ENCODE results near the gene GTF3A.

Gene GTF3A

DNA sequence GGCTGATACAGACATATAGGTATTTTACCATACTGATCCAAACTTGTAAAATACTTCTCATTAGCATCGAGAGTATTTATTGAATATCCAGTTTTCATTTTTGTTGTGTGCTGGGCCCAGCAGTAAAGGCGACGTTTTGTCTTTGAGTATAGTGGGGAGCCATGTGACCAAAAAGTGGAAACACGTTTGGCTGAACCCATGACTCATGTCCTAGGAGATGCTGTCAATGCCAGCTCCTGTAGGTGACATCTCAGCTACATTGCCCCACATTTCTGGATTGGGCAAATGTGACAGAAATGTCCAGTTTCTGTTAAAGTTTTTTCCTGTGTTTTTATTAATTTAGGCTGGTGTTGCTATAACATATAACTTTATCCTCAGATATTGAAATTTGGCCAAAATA, 26.1 kb upstream of the GTF3A start:
- TF ChIP-seq POLR2AphosphoS5 (IDR thresholded peaks at IDR 0.05; ENCODE audit: low read depth, low read length) = no peak
- no peak for TF ChIP-seq FOXP2 (optimal IDR thresholded peaks at IDR 0.05; ENCODE audit: borderline replicate concordance, extremely low read depth, extremely low read length, insufficient read depth)
- TF ChIP-seq TAF1 (IDR thresholded peaks at IDR 0.05; ENCODE audit: borderline replicate concordance, insufficient read depth, low read length) = no peak
- TF ChIP-seq REST (IDR thresholded peaks at IDR 0.05; ENCODE audit: insufficient read depth in 1 of 2, low read depth in 2 of 2, low read length in 2 of 2) = no peak
- TF ChIP-seq SIN3A (IDR thresholded peaks at IDR 0.05; ENCODE audit: borderline replicate concordance, insufficient read depth, low read length) = no peak

DNA sequence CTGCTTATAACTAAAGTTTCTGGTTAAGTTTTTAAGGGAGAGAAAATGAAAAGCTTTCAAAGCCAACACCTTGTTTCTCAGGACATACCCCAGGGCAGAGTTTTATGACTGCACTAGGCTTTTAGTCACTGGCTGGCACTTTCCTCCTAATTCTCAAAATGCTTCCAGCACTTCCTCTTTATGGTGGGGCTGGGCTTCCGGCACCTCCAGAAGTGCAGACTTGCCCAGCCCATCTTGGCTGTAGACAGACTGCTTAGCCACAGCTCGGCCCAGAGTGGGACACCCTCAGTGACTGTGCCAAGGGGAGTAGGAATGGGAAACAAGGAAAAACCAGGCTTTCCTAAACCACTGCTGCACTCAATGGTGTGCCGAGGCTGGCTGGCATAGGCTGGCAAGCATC, 23.2 kb upstream of the GTF3A start:
- TF ChIP-seq TAF1 (IDR thresholded peaks at IDR 0.05; ENCODE audit: borderline replicate concordance, insufficient read depth, low read length) (no peak), POLR2AphosphoS5 (IDR thresholded peaks at IDR 0.05; ENCODE audit: low read depth, low read length) (no peak), FOXP2 (optimal IDR thresholded peaks at IDR 0.05; ENCODE audit: borderline replicate concordance, extremely low read depth, extremely low read length, insufficient read depth) (no peak), REST (IDR thresholded peaks at IDR 0.05; ENCODE audit: insufficient read depth in 1 of 2, low read depth in 2 of 2, low read length in 2 of 2) (no peak), SIN3A (IDR thresholded peaks at IDR 0.05; ENCODE audit: borderline replicate concordance, insufficient read depth, low read length) (no peak)

GRCh38 chr13:27403203-27403678, 21.2 kb upstream of the GTF3A start:
- TF ChIP-seq FOXP2 (optimal IDR thresholded peaks at IDR 0.05; ENCODE audit: borderline replicate concordance, extremely low read depth, extremely low read length, insufficient read depth) (no peak), POLR2AphosphoS5 (IDR thresholded peaks at IDR 0.05; ENCODE audit: low read depth, low read length) (no peak), TAF1 (IDR thresholded peaks at IDR 0.05; ENCODE audit: borderline replicate concordance, insufficient read depth, low read length) (no peak), SIN3A (IDR thresholded peaks at IDR 0.05; ENCODE audit: borderline replicate concordance, insufficient read depth, low read length) (no peak), REST (IDR thresholded peaks at IDR 0.05; ENCODE audit: insufficient read depth in 1 of 2, low read depth in 2 of 2, low read length in 2 of 2) (no peak)

GRCh38 chr13:27403727-27404385, 20.6 kb upstream of the GTF3A start:
- TF ChIP-seq REST (IDR thresholded peaks at IDR 0.05; ENCODE audit: insufficient read depth in 1 of 2, low read depth in 2 of 2, low read length in 2 of 2) = no peak
- no peak for TF ChIP-seq POLR2AphosphoS5 (IDR thresholded peaks at IDR 0.05; ENCODE audit: low read depth, low read length)
- TF ChIP-seq FOXP2 (optimal IDR thresholded peaks at IDR 0.05; ENCODE audit: borderline replicate concordance, extremely low read depth, extremely low read length, insufficient read depth) = no peak
- no peak for TF ChIP-seq SIN3A (IDR thresholded peaks at IDR 0.05; ENCODE audit: borderline replicate concordance, insufficient read depth, low read length)
- TF ChIP-seq TAF1 (IDR thresholded peaks at IDR 0.05; ENCODE audit: borderline replicate concordance, insufficient read depth, low read length) = no peak
